Activated CD4-positive, alpha-beta T cell treated with anti-CD3 and anti-CD28 coated beads for 4 hours (primary cell): ENCODE results near the gene MSRB3.
"Not testable (repeated sequence)": the region's sequence is repeated elsewhere in the genome, so short reads cannot be mapped to it uniquely, and the experiment has no call there.

Experiments
- DNase-seq, 2 donors: peaks; one replicate each; pipeline ENCODE4 v3.0.0-alpha.2; 2020

MSRB3 gene

GRCh38 chr12:65292241-65292640 is 13.8 kb downstream of the MSRB3 start:
- no peak for DNase-seq

DNA sequence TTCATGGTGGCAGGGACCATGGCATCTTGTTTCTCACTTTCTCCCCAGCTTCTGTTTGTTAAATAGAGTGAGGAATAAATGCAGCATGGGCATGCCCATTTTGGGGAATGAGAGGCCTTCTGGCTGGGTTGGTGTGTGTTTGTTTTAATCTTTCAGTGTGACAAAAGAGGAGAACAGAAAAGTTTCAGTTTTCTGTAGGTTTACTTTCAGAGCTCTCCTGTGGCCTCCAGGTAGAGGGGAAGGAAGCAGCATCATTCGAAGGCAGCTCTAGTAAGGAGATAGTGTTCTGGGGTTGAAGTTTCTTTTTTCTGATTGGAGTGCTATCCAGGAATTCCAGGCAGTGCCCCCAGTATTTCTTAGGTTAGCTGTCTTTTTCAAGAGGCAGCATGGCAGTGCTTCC is 15.3 kb downstream of the MSRB3 start:
- DNase-seq = no peak

DNA sequence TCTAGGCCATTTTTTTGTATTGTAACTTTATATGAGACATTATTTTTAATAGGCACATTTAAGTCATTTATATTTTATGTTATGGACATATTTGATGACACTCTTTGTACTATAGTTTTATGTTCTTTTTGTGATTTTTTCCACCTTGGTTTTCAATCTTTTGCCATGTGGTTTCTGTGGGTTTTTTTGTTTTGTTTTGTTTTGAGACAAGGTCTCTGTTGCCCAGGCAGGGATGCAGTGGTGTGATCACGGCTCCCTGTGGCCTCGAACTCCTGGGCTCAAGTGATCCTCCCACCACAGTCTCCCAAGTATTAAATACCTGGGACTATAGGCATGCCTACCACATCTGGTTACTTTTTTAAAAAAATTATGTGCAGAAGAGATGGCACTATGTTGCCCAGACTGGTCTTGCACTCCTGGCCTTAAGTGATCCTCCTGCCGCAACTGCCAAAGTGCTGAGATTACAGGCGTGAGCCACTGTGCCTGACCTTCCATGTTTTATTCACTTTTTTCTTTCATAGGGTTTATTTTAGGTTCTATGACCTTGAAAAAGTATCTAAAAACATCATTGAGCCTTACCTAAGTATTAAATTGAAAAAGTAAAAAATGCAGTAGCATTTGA is 16.3 kb downstream of the MSRB3 start:
- DNase-seq = no peak

DNA sequence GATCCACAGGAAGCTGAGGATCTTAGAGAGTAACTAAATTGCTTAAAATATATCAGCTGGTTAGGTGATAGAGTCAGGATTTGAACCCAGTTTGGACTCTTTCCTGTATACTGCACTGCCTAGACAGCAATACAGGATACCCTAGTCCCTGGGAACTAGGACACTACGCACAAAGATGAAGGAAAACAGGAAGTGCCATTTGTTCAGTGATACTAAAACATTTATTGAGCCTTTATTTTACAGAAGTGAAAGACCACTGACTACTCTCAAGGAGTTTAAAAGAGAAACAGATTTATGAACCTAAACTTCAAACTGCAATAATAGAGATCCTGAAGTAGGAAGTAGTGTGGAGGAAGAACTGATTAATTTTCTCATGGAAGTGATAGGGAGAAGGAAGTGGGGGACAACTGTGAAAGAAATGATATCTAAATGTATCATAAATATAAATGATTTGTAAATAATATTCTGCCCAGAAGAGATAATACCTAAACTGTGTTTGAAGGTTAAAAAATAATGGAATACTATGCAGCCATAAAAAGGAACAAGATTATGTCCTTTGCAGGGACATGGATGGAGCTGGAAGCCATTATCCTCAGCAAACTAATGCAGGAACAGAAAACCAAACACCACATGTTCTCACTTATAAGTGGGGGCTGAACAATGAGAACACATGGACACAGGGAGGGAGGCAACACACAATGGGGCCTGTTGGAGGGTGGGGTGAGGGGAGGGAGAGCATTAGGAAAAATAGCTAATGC is 18.2 kb downstream of the MSRB3 start:
- no peak for DNase-seq

DNA sequence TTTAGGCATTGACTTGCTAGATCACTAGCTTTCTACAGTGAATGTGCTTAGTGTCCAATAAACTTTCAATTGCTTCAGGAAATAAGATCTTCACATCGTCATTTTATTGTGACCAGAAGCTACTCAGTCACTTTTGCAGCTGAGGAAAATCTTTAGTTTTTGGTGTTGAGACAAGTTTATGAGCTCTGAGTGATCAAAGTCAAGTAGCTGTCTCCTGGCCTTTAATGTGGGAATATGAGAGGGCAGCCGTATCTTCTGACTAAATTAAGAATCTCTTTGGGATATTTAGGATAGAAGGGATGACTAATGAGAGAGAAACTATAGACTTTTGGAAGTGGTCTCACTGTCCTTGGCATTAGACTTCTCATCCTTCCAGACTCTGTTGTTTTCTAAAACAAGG is 21.6 kb downstream of the MSRB3 start:
- DNase-seq = no peak

DNA sequence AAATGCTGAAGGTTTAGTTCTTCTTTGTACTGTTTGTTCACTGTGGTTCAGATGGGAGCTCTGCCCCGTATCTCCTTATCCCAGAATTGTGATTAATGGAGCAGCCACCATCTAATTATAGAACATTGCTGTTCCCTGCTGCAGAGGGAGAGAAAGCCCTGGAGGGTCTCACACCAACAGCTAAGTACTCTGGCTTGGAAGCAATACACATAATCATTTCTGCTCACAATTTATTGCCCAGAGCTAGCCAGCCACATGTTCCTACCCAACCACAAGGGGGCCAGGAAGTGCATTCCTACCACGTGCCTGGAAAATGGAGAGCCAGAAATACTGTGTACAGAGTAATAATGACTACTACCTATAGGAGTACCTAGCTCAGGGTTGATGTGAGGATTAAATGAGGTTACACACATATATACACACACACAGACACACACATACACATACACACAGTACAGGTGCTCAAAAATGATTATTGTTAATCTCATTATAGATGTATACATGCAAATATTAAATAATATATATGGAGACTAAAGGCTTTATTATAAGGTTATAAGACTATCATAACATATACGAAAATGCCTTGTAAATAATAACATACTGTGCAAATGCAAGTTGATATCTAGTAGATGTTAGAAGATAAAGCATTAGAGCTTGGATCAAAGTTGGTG is 22.3 kb downstream of the MSRB3 start:
- DNase-seq = no peak

- no peak for DNase-seq
These were observed 24.4 kb downstream of the MSRB3 start for GRCh38 chr12:65302891-65303290.

- DNase-seq = no peak
These were observed 27.0 kb downstream of the MSRB3 start for GRCh38 chr12:65305346-65305950.

DNA sequence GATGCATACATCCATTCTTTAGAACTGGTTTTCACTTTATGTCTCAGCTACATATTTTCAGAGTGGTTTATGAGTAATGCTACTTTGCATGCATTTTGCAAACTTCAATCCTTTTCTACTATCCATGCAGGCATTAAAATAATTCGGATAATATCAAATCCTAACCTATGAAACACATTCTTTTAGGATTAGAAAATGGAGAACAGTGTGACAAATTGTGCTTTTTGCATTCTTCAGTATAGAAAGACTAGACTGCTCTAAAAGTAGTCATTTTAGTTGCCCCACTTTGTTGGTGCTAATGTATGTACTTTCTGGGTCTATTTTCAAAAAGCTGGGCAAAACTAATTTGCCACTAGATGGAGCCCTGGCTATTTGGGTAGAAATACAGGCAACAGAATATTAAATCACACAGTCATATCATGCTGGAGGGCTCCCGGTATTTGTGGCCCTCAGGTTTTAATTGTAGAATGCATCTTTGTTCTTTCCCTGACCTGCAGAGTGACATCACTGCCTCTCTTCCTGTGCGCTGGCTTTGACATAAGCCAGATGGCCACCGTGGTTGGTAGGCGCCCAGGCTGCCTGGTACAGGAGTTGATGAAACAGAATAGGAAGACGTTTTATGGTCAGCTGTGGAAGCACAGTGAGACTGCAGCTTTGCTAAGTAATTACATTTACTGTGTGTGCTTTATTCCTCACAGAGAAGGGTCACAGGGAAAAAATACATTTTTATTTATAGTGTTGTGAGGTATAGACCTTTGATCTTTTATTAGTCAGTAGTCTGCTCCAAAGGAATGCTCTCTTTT is 28.1 kb downstream of the MSRB3 start:
- no peak for DNase-seq

GRCh38 chr12:65307169-65307501 is 28.7 kb downstream of the MSRB3 start:
- DNase-seq = no peak

DNA sequence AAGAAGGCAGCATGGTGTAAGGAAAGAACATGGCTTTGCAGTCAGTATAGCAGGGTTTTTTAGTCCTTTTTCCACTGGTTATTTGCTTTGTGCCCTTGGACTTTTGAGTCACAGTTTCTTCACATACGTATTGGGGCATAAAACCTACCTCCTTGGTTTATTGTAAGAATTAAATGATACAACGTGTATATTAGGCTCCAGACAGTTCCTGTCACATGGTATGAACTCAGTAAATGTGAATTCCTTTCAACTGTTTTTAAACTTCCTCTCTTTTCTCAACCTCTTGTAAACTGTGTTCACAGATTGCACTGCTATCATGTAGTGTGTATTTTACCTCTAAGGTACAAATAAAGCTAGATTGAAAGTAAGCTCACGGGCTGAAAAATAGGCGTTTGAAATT is 29.5 kb downstream of the MSRB3 start:
- no peak for DNase-seq

DNA sequence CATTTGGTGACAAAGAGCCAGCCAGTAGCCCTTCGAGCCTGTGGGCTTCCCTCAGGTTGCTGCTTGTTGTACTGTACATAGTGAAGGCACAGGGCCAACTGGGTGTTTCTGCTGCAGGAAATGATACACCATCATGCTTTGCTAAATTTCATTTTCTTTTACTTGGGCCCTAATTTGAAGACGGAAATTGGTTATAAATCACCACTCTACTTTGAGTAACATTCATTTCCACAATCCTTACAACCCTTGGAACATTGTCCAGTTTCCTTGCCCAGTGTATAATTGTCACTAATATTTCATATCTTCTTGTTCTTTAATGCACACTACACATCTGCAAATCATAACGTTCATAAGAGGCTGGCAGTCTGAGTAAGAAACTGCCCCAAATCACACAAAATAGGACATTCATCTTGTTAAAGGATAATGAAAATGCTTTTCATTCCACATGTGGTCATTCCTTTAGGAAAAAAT is 30.2 kb downstream of the MSRB3 start:
- no peak for DNase-seq

- DNase-seq = no peak
These were observed 32.8 kb downstream of the MSRB3 start for GRCh38 chr12:65311260-65311659.

GRCh38 chr12:65313719-65314317 is 35.3 kb downstream of the MSRB3 start:
- DNase-seq = no peak

- DNase-seq = not testable (repeated sequence)
These were observed 36.8 kb downstream of the MSRB3 start for GRCh38 chr12:65315238-65315637.

DNA sequence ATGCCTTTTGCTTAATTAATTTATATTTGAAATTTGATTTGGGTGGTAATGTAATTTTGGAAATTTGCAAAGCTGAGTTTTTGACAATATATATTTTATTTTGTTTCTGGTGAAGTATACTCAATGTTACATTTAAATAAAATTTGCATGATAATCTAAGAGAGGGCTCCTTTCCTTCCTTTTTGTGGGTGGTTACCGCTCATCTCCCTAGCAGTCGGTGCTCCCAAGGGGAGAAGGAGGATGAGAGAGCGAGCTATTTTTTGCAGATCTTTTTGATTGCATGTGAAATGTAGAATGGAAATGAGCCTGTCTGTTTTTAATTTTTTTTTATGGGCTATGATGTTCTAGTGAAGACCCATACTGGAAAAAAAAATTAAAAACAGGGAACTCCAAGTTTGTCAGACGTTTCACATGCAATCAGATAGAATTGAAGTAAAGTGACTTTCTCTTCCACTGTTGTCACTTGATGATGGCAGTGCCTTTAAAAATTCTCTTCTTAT is 39.8 kb downstream of the MSRB3 start:
- no peak for DNase-seq

DNA sequence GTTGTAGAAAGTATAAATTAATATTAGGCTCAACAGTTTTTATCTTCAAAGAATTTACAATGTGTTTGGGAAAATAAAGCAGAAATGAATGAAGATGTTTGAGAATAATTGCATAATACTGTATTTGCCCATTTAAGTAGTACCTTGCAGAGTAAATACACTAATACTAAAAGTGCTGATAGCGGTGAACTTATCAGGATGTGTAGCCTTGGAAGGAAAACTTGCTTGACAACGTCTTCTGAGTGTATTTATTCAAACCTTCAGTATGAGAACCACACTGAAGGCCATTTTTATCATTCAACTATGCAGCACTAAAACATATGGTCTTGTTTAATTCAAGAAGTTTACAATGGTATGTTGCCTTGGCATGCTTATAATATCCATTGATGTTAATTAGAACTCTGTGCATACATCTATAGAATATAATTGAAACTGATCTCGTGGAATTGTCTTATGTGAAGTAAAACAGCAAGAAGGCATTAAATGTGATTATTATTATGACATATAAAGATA is 41.3 kb downstream of the MSRB3 start:
- no peak for DNase-seq

DNA sequence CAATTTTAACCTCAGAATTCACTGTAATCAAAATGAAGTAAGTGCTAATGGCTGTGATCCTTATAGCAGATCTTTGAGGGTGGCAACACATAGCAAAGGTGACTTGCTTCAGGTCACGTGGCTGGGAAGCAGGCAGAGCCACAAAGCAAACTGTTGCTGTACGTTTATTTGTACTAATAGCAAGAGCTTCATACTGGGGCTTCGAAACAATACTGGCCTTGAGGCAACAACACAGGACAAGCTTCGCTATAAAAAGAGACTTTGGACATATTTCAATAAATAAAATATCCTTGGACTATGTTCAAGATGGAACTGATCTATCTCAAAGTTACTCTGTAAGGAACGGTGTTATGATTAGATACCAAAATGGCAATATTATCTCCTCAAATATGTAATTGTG is 44.6 kb downstream of the MSRB3 start:
- DNase-seq = no peak

- no peak for DNase-seq
These were observed 45.6 kb downstream of the MSRB3 start for GRCh38 chr12:65324056-65324455.

DNA sequence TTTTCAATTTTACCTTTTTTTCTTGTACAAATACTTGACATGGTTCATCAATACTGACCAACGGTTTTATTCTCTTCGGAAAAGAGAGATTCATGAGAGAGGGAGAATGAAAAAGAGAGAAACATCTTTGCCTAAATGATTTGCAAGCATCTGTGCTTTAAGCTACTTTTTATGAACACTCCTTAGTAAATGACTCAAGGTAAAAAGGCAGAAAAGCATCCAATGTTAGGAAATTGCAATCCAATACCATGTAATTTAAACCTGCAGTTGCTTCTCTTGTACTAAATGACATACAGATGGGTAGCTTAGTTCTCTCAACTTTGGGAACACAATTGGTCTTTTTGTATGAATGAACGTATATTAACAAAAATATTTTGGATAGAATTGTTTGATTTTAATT is 46.1 kb downstream of the MSRB3 start:
- DNase-seq = no peak

DNA sequence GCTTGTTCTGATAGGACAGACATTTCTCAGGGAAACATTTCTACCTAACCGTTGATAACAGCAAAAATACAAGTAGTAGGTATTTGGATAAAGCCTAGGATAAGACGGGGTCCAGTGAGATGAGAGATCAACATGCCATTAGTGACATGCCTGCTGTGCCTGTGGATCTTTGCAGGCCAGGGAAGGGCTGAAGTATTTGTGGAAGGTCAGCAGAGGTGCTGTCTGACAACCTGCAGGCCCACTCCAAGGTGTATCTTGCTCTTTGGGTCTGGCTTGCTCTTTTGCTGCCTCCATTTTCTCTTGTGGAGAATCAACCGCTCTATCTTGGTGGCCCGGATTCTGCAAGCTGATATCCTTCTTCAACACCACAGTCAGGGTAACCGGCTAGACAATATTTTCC is 46.7 kb downstream of the MSRB3 start:
- no peak for DNase-seq

DNA sequence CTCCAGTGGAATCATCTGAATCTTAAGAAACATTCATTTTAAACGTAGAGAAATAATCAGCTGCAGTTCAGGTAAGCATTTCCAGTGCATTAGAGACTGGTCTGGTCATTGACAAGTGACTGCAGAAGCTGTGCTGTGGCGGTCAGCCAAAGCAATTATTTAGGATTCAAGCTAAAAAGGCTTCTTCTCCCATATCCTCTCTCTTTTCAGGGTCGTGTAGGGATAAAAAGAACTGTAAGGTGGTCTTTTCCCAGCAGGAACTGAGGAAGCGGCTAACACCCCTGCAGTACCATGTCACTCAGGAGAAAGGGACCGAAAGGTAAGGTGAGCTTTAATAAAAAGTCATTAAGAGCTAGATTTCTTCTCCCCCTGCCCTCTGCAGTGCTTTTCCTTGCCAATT is 48.1 kb downstream of the MSRB3 start:
- DNase-seq = no peak
